PC-9 (cell line): ENCODE data around the gene EPS8L2. TPM values are rescaled to one million over a fixed set of nuclear protein-coding genes. Genes with fewer than 3 reads are reported as not detected.

ENCODE experiments used
- BruUV-seq: library from RNA; stranded (reverse); fragments of 400-500 nt; replicated peaks from 2 replicates; lab custom pipeline; 2021; lab: Mats Ljungman, UMichigan
- CTCF ChIA-PET: fragments of 300-600 bp; sonication (Branson Sonifier 250); formaldehyde crosslinking; loops from one replicate; lab custom pipeline; 2022; ENCODE audit warnings: antibody characterized with exemption; lab: Charles Lee
- POLR2A ChIA-PET: fragments of 300-600 bp; sonication (Branson Sonifier 250); formaldehyde crosslinking; loops from one replicate; lab custom pipeline; 2022; ENCODE audit warnings: antibody characterized with exemption; ENCODE audit not compliant: unreplicated experiment; lab: Charles Lee
- DNase-seq, 2 experiments: peaks; one replicate each; pipeline versions ENCODE4 v3.0.0 to v3.0.0-alpha.2; 2015 to 2022; ENCODE audit warnings: mixed read lengths in 1 of 2
- H2AFZ ChIP-seq: fragments of 200-600 bp; sonication (generic); 2 replicates; pipeline ENCODE4 v1.8.1; 2017; ENCODE audit warnings: antibody characterized with exemption
- H3F3A ChIP-seq: fragments of 200-600 bp; sonication (generic); 2 replicates; pipeline ENCODE4 v1.8.1; 2017; ENCODE audit warnings: antibody characterized with exemption, mild to moderate bottlenecking, low read depth; ENCODE audit not compliant: insufficient read depth
- H3K27ac ChIP-seq: fragments of 200-600 bp; sonication (generic); 2 replicates; pipeline ENCODE4 v1.6.1; 2016; ENCODE audit warnings: mixed run types
- H3K27me3 ChIP-seq: fragments of 200-600 bp; sonication (generic); 2 replicates; pipeline ENCODE4 v1.6.1; 2016; ENCODE audit warnings: low read depth, mixed run types; ENCODE audit not compliant: insufficient read depth
- H3K36me3 ChIP-seq: fragments of 200-600 bp; sonication (generic); 2 replicates; pipeline ENCODE4 v1.6.1; 2016; ENCODE audit warnings: low read depth, mixed run types
- H3K4me1 ChIP-seq: fragments of 200-600 bp; sonication (generic); replicated peaks from 2 replicates; pipeline ENCODE4 v1.6.1; 2016; ENCODE audit warnings: mixed run types; ENCODE audit not compliant: insufficient read depth
- H3K4me2 ChIP-seq: fragments of 200-600 bp; sonication (generic); 2 replicates; pipeline ENCODE4 v1.6.1; 2017; ENCODE audit warnings: mixed run types
- H3K4me3 ChIP-seq: fragments of 200-600 bp; sonication (generic); 2 replicates; pipeline ENCODE4 v1.6.1; 2016; ENCODE audit warnings: mixed run types
- H3K79me2 ChIP-seq: fragments of 200-600 bp; sonication (generic); 2 replicates; pipeline ENCODE4 v1.6.1; 2017; ENCODE audit warnings: low read depth, mixed run types
- H3K9me2 ChIP-seq: fragments of 200-600 bp; sonication (generic); 2 replicates; pipeline ENCODE4 v1.8.1; 2017; ENCODE audit warnings: mild to moderate bottlenecking; ENCODE audit not compliant: insufficient read depth
- H3K9me3 ChIP-seq: fragments of 200-600 bp; sonication (generic); 2 replicates; pipeline ENCODE4 v1.8.1; 2016; ENCODE audit warnings: low read depth; ENCODE audit not compliant: insufficient read depth
- H4K20me1 ChIP-seq: fragments of 200-600 bp; sonication (generic); 2 replicates; pipeline ENCODE4 v1.8.1; 2017; ENCODE audit not compliant: insufficient read depth
- EZH2 ChIP-seq: fragments of 200-600 bp; sonication (generic); IDR thresholded peaks from 2 replicates; pipeline ENCODE4 v1.8.0; 2017; ENCODE audit warnings: antibody characterized with exemption, low read depth
- intact Hi-C: fragments of 100-400 bp; cut with micrococcal nuclease; formaldehyde crosslinking; loops from one replicate; pipeline ENCODE4 v1.10.0; 2022; ENCODE audit not compliant: unreplicated experiment
- total RNA-seq: library from RNA; stranded (reverse); gene quantifications from 2 replicates; pipeline ENCODE4 v1.2.3, GENCODE V29; 2021
- TF ChIP-seq, protein P1 (sequence below): fragments of 200-600 bp; sonication (generic); conservative IDR thresholded peaks from 2 replicates; pipeline ENCODE4 v1.6.1; 2017; ENCODE audit warnings: mixed run types, antibody characterized with exemption, mild to moderate bottlenecking, moderate library complexity

The EPS8L2 gene
- total RNA-seq, 1 experiment from 2014 or later: 229 TPM

DNA sequence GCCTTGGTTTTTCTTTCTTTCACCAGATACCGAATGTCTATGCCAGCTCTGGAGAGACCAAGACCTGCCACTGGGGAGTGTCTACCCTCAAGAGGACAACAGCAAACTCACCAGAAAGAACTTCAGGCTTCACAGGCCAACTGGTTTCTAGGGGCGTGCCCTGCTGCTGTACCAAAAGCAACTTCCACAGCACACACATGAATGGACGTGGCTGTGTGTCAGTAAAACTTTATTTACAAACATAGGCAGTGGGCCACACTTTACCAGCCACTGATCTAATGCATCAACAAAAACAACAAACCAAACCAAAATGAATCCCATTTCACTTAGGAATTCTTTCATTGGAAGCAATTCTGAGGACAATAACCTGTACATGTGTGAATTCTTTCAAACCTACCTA, 27.7 kb upstream of the EPS8L2 start:
- H3K4me1 ChIP-seq: no peaks in the 10 kb centered on the region
- no peaks in the 10 kb centered on the region for H3K27me3 ChIP-seq
- DNase-seq: no peak
- no peaks in the 10 kb centered on the region for H4K20me1 ChIP-seq
- ChIA-PET POLR2A (no interaction called here), CTCF (no interaction called here)
- intact Hi-C loops: no loop called here
- BruUV-seq: no TSS peak
- no peak overlapping the region for H3K4me2 ChIP-seq
- TF ChIP-seq EZH2: no peak
- TF ChIP-seq, protein P1, sequence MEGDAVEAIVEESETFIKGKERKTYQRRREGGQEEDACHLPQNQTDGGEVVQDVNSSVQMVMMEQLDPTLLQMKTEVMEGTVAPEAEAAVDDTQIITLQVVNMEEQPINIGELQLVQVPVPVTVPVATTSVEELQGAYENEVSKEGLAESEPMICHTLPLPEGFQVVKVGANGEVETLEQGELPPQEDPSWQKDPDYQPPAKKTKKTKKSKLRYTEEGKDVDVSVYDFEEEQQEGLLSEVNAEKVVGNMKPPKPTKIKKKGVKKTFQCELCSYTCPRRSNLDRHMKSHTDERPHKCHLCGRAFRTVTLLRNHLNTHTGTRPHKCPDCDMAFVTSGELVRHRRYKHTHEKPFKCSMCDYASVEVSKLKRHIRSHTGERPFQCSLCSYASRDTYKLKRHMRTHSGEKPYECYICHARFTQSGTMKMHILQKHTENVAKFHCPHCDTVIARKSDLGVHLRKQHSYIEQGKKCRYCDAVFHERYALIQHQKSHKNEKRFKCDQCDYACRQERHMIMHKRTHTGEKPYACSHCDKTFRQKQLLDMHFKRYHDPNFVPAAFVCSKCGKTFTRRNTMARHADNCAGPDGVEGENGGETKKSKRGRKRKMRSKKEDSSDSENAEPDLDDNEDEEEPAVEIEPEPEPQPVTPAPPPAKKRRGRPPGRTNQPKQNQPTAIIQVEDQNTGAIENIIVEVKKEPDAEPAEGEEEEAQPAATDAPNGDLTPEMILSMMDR: no peak
- no peaks in the 10 kb centered on the region for H3F3A ChIP-seq
- H3K36me3 ChIP-seq: no peaks in the 10 kb centered on the region
- H3K9me2 ChIP-seq: no peaks in the 10 kb centered on the region
- no peaks in the 10 kb centered on the region for H3K79me2 ChIP-seq
- H3K9me3 ChIP-seq: no peaks in the 10 kb centered on the region
- no peak overlapping the region for H3K4me3 ChIP-seq
- no peak overlapping the region for H2AFZ ChIP-seq
- no peak overlapping the region for H3K27ac ChIP-seq

DNA sequence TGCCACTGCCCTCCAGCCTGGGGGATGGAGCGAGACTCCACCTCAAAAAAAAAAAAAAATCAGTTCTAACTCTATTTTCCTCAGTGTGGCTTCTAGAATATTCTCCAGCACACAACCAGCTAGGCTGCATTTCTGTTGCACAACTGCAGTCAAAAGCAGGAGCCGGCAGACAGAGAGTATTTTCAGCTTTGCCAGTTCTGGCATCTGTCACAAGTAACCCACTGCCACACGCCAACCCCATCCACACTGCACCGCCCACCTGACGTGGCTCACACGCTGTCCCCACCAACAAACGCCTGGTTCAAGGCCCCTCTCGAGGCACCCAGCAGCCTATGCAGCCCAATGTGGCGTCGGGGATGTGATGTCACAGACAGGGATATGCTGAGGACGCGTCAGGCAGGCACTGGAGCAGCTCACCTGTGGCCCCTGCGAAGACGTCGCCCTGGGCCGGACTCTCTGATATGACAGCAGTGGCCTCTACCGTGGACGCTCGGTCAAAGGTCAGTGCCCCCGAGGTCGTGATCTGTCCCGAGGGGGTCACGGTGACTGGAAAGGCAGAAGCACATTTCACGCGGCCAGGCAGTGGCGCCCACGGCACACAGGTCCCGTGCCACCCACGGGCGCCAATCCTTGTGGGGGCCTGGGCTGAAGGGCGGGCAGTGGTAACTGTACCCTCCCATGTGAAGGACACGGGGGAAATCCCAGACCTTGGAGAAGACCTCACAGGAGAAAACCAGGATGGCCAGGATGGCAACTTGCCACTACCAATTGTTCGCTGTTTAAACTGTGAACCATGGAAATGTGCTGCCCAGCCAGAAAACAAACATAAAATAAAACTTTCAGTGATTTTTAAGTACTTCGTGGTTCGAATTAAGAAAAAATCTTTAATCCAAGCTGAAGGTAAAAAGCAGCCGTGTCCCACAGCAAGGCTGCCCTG, 26.5 kb upstream of the EPS8L2 start:
- no peaks in the 10 kb centered on the region for H3K36me3 ChIP-seq

DNA sequence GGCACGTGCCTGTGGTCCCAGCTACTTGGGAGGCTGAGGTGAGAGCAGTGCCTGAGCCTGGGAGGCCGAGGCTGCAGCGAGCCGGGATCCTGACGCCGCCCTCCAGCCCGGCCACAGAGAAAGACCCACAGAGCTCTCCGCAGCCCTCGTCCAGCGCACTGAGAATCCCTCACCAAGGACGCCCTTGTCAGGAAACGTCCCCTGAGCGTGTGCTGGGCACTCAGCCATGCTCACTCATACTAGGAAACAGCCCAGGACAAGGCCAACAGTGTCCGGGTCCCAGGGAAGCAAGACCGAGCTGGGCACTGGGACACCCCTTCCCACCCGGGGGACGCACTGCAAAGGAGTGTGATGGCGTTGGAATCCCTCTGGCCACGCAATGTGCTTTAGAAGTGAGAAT, 25.6 kb upstream of the EPS8L2 start:
- no peak overlapping the region for H3K4me3 ChIP-seq
- H3K27ac ChIP-seq: no peak overlapping the region
- H3K9me3 ChIP-seq: no peaks in the 10 kb centered on the region
- no peaks in the 10 kb centered on the region for H3K36me3 ChIP-seq
- TF ChIP-seq EZH2: no peak
- TF ChIP-seq, protein P1: no peak
- DNase-seq: no peak
- POLR2A ChIA-PET: no interaction called here
- H3F3A ChIP-seq: no peaks in the 10 kb centered on the region
- no peak overlapping the region for H2AFZ ChIP-seq
- H4K20me1 ChIP-seq: no peaks in the 10 kb centered on the region
- no peak overlapping the region for H3K4me2 ChIP-seq
- H3K4me1 ChIP-seq: no peaks in the 10 kb centered on the region
- CTCF ChIA-PET: interaction anchor here (0.6 kb wide), 1 partner anchor 62 kb away, joined by 3 read pairs; no protein-coding TSS in a partner anchor
- H3K79me2 ChIP-seq: no peaks in the 10 kb centered on the region
- no peaks in the 10 kb centered on the region for H3K27me3 ChIP-seq
- no TSS peak for BruUV-seq
- no peaks in the 10 kb centered on the region for H3K9me2 ChIP-seq
- intact Hi-C loops: no loop called here

More for the DNA sequence above, 26.5 kb upstream of the EPS8L2 start:
- H3K9me3 ChIP-seq: no peaks in the 10 kb centered on the region
- no peaks in the 10 kb centered on the region for H3K4me1 ChIP-seq
- no peak overlapping the region for H3K27ac ChIP-seq
- DNase-seq: no peak
- H3K4me2 ChIP-seq: no peak overlapping the region
- no peak overlapping the region for H2AFZ ChIP-seq
- no peaks in the 10 kb centered on the region for H3F3A ChIP-seq
- no peaks in the 10 kb centered on the region for H3K9me2 ChIP-seq
- ChIA-PET POLR2A (no interaction called here), CTCF (no interaction called here)
- no peak overlapping the region for H3K4me3 ChIP-seq
- TF ChIP-seq, protein P1: no peak
- TF ChIP-seq EZH2: no peak
- no TSS peak for BruUV-seq
- H3K79me2 ChIP-seq: no peaks in the 10 kb centered on the region
- intact Hi-C loops: no loop called here
- H3K27me3 ChIP-seq: no peaks in the 10 kb centered on the region
- no peaks in the 10 kb centered on the region for H4K20me1 ChIP-seq
